Caco-2 (cell line): ENCODE results near the gene OTUD4. TPM values are rescaled to one million over a fixed set of nuclear protein-coding genes. Genes with fewer than 3 reads are reported as not detected.

Experiments
- BruUV-seq: library from RNA; stranded (reverse); fragments of 400-500 nt; replicated peaks from 2 replicates; lab custom pipeline; 2021; lab: Mats Ljungman, UMichigan
- CTCF ChIA-PET: fragments of 300-600 bp; sonication (Branson Sonifier 250); formaldehyde crosslinking; loops from one replicate; lab custom pipeline; 2022; ENCODE audit warnings: antibody characterized with exemption; lab: Charles Lee
- POLR2A ChIA-PET: fragments of 300-600 bp; sonication (Branson Sonifier 250); formaldehyde crosslinking; loops from one replicate; lab custom pipeline; 2022; ENCODE audit warnings: antibody characterized with exemption; lab: Charles Lee
- DNase-seq, 2 experiments: peaks; one replicate each; pipeline versions ENCODE4 v3.0.0 to v3.0.0-alpha.2; 2020 to 2022
- H3K27me3 ChIP-seq: replicated peaks from 2 replicates; pipeline ENCODE4 v1.6.0; 2011; ENCODE audit warnings: low read length; ENCODE audit not compliant: control insufficient read depth, insufficient read depth
- H3K36me3 ChIP-seq: 2 replicates; pipeline ENCODE4 v1.5.1; 2011; ENCODE audit warnings: low read length; ENCODE audit not compliant: control insufficient read depth, insufficient read depth
- H3K4me1 ChIP-seq: fragments of 250-450 bp; sonication (Bioruptor Pico); 2 replicates; pipeline ENCODE4 v1.5.1; 2020; ENCODE audit warnings: mild to moderate bottlenecking
- H3K4me3 ChIP-seq: 2 replicates; pipeline ENCODE4 v1.5.1; 2011; ENCODE audit warnings: low read depth, mild to moderate bottlenecking, control low read depth, low read length
- H3K9me3 ChIP-seq: fragments of 250-450 bp; sonication (Bioruptor Pico); 2 replicates; pipeline ENCODE4 v1.5.1; 2020; ENCODE audit warnings: mild to moderate bottlenecking, moderate library complexity
- H3K27ac Mint-ChIP-seq: one replicate; pipeline ENCODE4 v1.8.0; 2022; ENCODE audit warnings: mixed read lengths; ENCODE audit not compliant: unreplicated experiment
- H3K27me3 Mint-ChIP-seq: one replicate; pipeline ENCODE4 v1.8.0; 2022; ENCODE audit warnings: mixed read lengths; ENCODE audit not compliant: insufficient read depth, unreplicated experiment
- H3K36me3 Mint-ChIP-seq: one replicate; pipeline ENCODE4 v1.8.0; 2022; ENCODE audit warnings: mild to moderate bottlenecking, mixed read lengths; ENCODE audit not compliant: insufficient read depth, unreplicated experiment
- H3K4me1 Mint-ChIP-seq: one replicate; pipeline ENCODE4 v1.8.0; 2022; ENCODE audit warnings: low read depth, mixed read lengths; ENCODE audit not compliant: unreplicated experiment
- H3K4me3 Mint-ChIP-seq: one replicate; pipeline ENCODE4 v1.8.0; 2022; ENCODE audit warnings: mild to moderate bottlenecking, moderate library complexity, mixed read lengths; ENCODE audit not compliant: unreplicated experiment
- H3K9me3 Mint-ChIP-seq: one replicate; pipeline ENCODE4 v1.8.0; 2022; ENCODE audit warnings: mixed read lengths; ENCODE audit not compliant: unreplicated experiment
- intact Hi-C: fragments of 100-400 bp; cut with micrococcal nuclease; formaldehyde crosslinking; loops from one replicate; pipeline ENCODE4 v1.10.0; 2022; ENCODE audit not compliant: unreplicated experiment
- total RNA-seq: library from RNA; stranded (reverse); gene quantifications from 2 replicates; pipeline ENCODE4 v1.2.3, GENCODE V29; 2022
- TF ChIP-seq, protein P1 (sequence below), 2 experiments: fragments of 200-600 bp in 1 of 2; IDR thresholded peaks; 1 replicate in 1 of 2; 2 replicates in 1 of 2; pipeline versions ENCODE4 v1.5.1 to v1.8.0; 2011 to 2022; ENCODE audit warnings: antibody characterized with exemption in 1 of 2, control low read depth in 1 of 2, inconsistent platforms in 1 of 2, low read depth in 1 of 2, low read length in 1 of 2, mild to moderate bottlenecking in 1 of 2, moderate library complexity in 1 of 2; ENCODE audit not compliant: insufficient read depth in 1 of 2, severe bottlenecking in 1 of 2, unreplicated experiment in 1 of 2

OTUD4 gene
- total RNA-seq, 1 experiment from 2014 or later = 34.5 TPM

DNA sequence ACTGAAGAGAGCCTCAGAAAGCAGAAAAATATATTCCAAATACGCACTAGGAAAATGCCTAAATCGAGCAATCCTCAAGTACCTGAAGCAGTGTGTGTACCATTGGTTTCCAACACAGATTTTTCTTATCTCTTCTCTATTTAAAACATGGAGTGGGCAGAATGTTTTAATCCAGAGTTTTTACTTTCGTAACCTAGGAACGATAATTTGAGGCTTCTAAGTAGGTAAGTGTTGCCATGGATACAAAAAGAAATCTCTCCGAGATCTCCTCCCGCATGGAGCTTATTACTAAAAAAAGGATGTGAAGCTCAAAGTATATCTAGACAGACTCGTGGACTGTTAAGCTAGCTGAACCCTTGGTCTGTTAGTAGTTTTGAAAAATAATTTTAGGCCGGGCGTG is 23.0 kb upstream of the OTUD4 start:
- intact Hi-C loops = no loop called here
- POLR2A ChIA-PET = no interaction called here

DNA sequence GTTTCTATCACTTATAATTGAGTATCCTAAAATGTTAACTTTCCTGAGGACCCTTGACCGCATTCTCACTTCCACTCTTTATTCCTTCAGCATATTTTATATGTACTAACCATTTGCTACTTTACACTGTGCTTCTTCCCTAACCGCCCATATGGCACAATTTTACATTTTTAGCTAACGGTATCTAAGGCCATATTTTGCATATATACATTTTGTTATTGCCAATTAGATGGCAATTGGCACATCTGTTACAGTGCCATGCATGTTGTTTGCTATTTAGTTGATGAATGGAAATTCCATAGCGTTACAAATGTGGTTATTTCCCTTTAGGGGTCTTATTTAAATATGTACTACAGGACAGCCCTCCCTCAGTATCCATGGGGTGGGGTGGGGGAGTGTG is 20.0 kb upstream of the OTUD4 start:
- BruUV-seq = no TSS peak
- no peak for DNase-seq
- Histone ChIP-seq H3K36me3 (no peaks in the 10 kb centered on the region), H3K27me3 (no peaks in the 10 kb centered on the region), H3K4me1 (peaks cover 5% of the 10 kb centered on the region), H3K4me3 (no peak overlapping the region), H3K9me3 (no peaks in the 10 kb centered on the region)
- CTCF ChIA-PET = no interaction called here
- intact Hi-C loops = no loop called here
- Mint-ChIP-seq H3K4me1 (no peaks in the 10 kb centered on the region), H3K9me3 (peaks cover 10% of the 10 kb centered on the region), H3K27ac (no peak overlapping the region), H3K4me3 (no peak overlapping the region), H3K27me3 (no peaks in the 10 kb centered on the region), H3K36me3 (no peaks in the 10 kb centered on the region)
- POLR2A ChIA-PET = no interaction called here
- TF ChIP-seq, protein P1, sequence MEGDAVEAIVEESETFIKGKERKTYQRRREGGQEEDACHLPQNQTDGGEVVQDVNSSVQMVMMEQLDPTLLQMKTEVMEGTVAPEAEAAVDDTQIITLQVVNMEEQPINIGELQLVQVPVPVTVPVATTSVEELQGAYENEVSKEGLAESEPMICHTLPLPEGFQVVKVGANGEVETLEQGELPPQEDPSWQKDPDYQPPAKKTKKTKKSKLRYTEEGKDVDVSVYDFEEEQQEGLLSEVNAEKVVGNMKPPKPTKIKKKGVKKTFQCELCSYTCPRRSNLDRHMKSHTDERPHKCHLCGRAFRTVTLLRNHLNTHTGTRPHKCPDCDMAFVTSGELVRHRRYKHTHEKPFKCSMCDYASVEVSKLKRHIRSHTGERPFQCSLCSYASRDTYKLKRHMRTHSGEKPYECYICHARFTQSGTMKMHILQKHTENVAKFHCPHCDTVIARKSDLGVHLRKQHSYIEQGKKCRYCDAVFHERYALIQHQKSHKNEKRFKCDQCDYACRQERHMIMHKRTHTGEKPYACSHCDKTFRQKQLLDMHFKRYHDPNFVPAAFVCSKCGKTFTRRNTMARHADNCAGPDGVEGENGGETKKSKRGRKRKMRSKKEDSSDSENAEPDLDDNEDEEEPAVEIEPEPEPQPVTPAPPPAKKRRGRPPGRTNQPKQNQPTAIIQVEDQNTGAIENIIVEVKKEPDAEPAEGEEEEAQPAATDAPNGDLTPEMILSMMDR (IDR thresholded peaks at IDR 0.05; ENCODE audit: insufficient read depth in 1 of 2, low read depth in 1 of 2, low read length in 1 of 2, severe bottlenecking in 1 of 2, unreplicated experiment in 1 of 2) = no peak

More for the DNA sequence above, 23.0 kb upstream of the OTUD4 start:
- H3K9me3 Mint-ChIP-seq = no peaks in the 10 kb centered on the region
- no peak overlapping the region for H3K27ac Mint-ChIP-seq
- no peaks in the 10 kb centered on the region for H3K4me1 Mint-ChIP-seq
- Histone ChIP-seq H3K9me3 (no peaks in the 10 kb centered on the region), H3K27me3 (no peaks in the 10 kb centered on the region), H3K4me3 (no peak overlapping the region), H3K36me3 (no peaks in the 10 kb centered on the region), H3K4me1 (no peaks in the 10 kb centered on the region)
- no peaks in the 10 kb centered on the region for H3K27me3 Mint-ChIP-seq
- H3K4me3 Mint-ChIP-seq = no peak overlapping the region
- no peaks in the 10 kb centered on the region for H3K36me3 Mint-ChIP-seq
- CTCF ChIA-PET = no interaction called here
- DNase-seq = no peak
- no TSS peak for BruUV-seq
- TF ChIP-seq, protein P1 (IDR thresholded peaks at IDR 0.05; ENCODE audit: insufficient read depth in 1 of 2, low read depth in 1 of 2, low read length in 1 of 2, severe bottlenecking in 1 of 2, unreplicated experiment in 1 of 2) = no peak

GRCh38 chr4:145199051-145199716 is 18.8 kb upstream of the OTUD4 start:
- no TSS peak for BruUV-seq
- intact Hi-C loops = no loop called here
- ChIA-PET CTCF (no interaction called here), POLR2A (no interaction called here)
- Histone ChIP-seq H3K27me3 (no peaks in the 10 kb centered on the region), H3K4me3 (no peak overlapping the region), H3K9me3 (no peaks in the 10 kb centered on the region), H3K4me1 (peaks cover 9% of the 10 kb centered on the region), H3K36me3 (no peaks in the 10 kb centered on the region)
- TF ChIP-seq, protein P1 (IDR thresholded peaks at IDR 0.05; ENCODE audit: insufficient read depth in 1 of 2, low read depth in 1 of 2, low read length in 1 of 2, severe bottlenecking in 1 of 2, unreplicated experiment in 1 of 2) = no peak
- DNase-seq = no peak
- H3K36me3 Mint-ChIP-seq = no peaks in the 10 kb centered on the region
- H3K27me3 Mint-ChIP-seq = no peaks in the 10 kb centered on the region
- no peak overlapping the region for H3K27ac Mint-ChIP-seq
- no peak overlapping the region for H3K4me3 Mint-ChIP-seq
- H3K9me3 Mint-ChIP-seq = peaks cover 10% of the 10 kb centered on the region
- H3K4me1 Mint-ChIP-seq = no peaks in the 10 kb centered on the region
